Measurements from ENCODE around the gene TMEM175. TPM values are rescaled to one million over a fixed set of nuclear protein-coding genes. Genes with fewer than 3 reads are reported as not detected.

The TMEM175 gene
- total and polyA plus RNA-seq, 7 donors: 4.6 to 42.6 (median 30.5) TPM

GRCh38 chr4:884896-885295 is 47.4 kb upstream of the TMEM175 start:
- TF ChIP-seq CTCF (IDR thresholded peaks at IDR 0.05) (no peak), EP300 (IDR thresholded peaks at IDR 0.05) (no peak), POLR2AphosphoS5 (IDR thresholded peaks at IDR 0.05) (no peak), POLR2A (IDR thresholded peaks at IDR 0.05) (no peak)
- Histone ChIP-seq H3K9me3 (no peaks in the 10 kb centered on the region), H3K27me3 (no peaks in the 10 kb centered on the region), H3K4me1 (no peaks in the 10 kb centered on the region), H3K27ac (no peak overlapping the region), H3K36me3 (peaks cover 32 to 96% (median 49%) of the 10 kb centered on the region in 4 donors), H3K4me3 (no peak overlapping the region)
- no peak for DNase-seq
- WGBS, 2 donors: 87 to 90% methylated on average over 24 of the region's 24 CpGs
- intact Hi-C loops (cut with DNase I): no loop called here

- Histone ChIP-seq H3K4me3 (no peak overlapping the region), H3K9me3 (no peaks in the 10 kb centered on the region), H3K36me3 (peaks cover 32 to 96% (median 52%) of the 10 kb centered on the region in 4 donors), H3K27ac (no peak overlapping the region), H3K4me1 (no peaks in the 10 kb centered on the region), H3K27me3 (no peaks in the 10 kb centered on the region)
- WGBS, 2 donors: 94 to 95% methylated on average over 10 of the region's 10 CpGs
- DNase-seq: no peak
- TF ChIP-seq CTCF (IDR thresholded peaks at IDR 0.05) (no peak), POLR2A (IDR thresholded peaks at IDR 0.05) (no peak), POLR2AphosphoS5 (IDR thresholded peaks at IDR 0.05) (no peak), EP300 (IDR thresholded peaks at IDR 0.05) (no peak)
- intact Hi-C loops (cut with DNase I): no loop called here
Measured at GRCh38 chr4:885353-885752, 46.9 kb upstream of the TMEM175 start.

GRCh38 chr4:886244-886643 is 46.0 kb upstream of the TMEM175 start:
- intact Hi-C loops (cut with DNase I): no loop called here
- TF ChIP-seq EP300 (IDR thresholded peaks at IDR 0.05): no peak
- no peak for TF ChIP-seq CTCF (IDR thresholded peaks at IDR 0.05)
- TF ChIP-seq POLR2AphosphoS5 (IDR thresholded peaks at IDR 0.05): no peak
- no peak for TF ChIP-seq POLR2A (IDR thresholded peaks at IDR 0.05)
- no peaks in the 10 kb centered on the region for H3K27me3 ChIP-seq
- no peaks in the 10 kb centered on the region for H3K9me3 ChIP-seq
- no peak overlapping the region for H3K27ac ChIP-seq
- H3K4me1 ChIP-seq: no peaks in the 10 kb centered on the region
- peaks cover 32 to 95% (median 50%) of the 10 kb centered on the region in 4 donors for H3K36me3 ChIP-seq
- 92 to 96% methylated on average over 9 of the region's 9 CpGs for WGBS, 2 donors
- H3K4me3 ChIP-seq: no peak overlapping the region
- no peak for DNase-seq

GRCh38 chr4:887034-887763 is 45.1 kb upstream of the TMEM175 start:
- Histone ChIP-seq H3K27me3 (no peaks in the 10 kb centered on the region), H3K9me3 (no peaks in the 10 kb centered on the region), H3K4me3 (no peak overlapping the region), H3K27ac (no peak overlapping the region), H3K4me1 (no peaks in the 10 kb centered on the region), H3K36me3 (peaks cover 24 to 95% (median 47%) of the 10 kb centered on the region in 4 donors)
- WGBS, 2 donors: 97% methylated on average over 63 of the region's 63 CpGs
- no peak for TF ChIP-seq POLR2A (IDR thresholded peaks at IDR 0.05)
- TF ChIP-seq POLR2AphosphoS5 (IDR thresholded peaks at IDR 0.05): no peak
- TF ChIP-seq CTCF (IDR thresholded peaks at IDR 0.05): no peak
- no peak for TF ChIP-seq EP300 (IDR thresholded peaks at IDR 0.05)
- no peak for DNase-seq
- intact Hi-C loops (cut with DNase I): no loop called here
